Measurements from ENCODE around the gene CCDC92B.
"Not testable (repeated sequence)": the region's sequence is repeated elsewhere in the genome, so short reads cannot be mapped to it uniquely, and the experiment has no call there.

The CCDC92B gene

GRCh38 chr17:2703606-2704005, 45.8 kb downstream of the CCDC92B start:
- no CpG with 5 or more reads among the region's 16 CpGs for WGBS (ENCODE audit: insufficient coverage, insufficient read length)
- no peaks in the 10 kb centered on the region; the same call in 1 of the 2 replicates for H3K4me1 ChIP-seq (ENCODE audit: control insufficient read depth, insufficient read depth, low read length)
- H3K36me3 ChIP-seq (ENCODE audit: control insufficient read depth, insufficient read depth, low read length), result peaks cover 18% of the 10 kb centered on the region
- H3K4me3 ChIP-seq (ENCODE audit: low read length), result no peak overlapping the region
- no peaks in the 10 kb centered on the region for H3K27me3 ChIP-seq (ENCODE audit: control insufficient read depth, insufficient read depth, low read length)
- no peak overlapping the region for H3K27ac ChIP-seq (ENCODE audit: low read length)
- no peaks in the 10 kb centered on the region for H3K9me3 ChIP-seq (ENCODE audit: control insufficient read depth, insufficient read depth, low read length)
- DNase-seq (ENCODE audit: low read depth, low spot score), result no peak

GRCh38 chr17:2703181-2703580, 46.3 kb downstream of the CCDC92B start:
- H3K36me3 ChIP-seq (ENCODE audit: control insufficient read depth, insufficient read depth, low read length), result peaks cover 19% of the 10 kb centered on the region
- no peak for DNase-seq (ENCODE audit: low read depth, low spot score)
- no peaks in the 10 kb centered on the region for H3K9me3 ChIP-seq (ENCODE audit: control insufficient read depth, insufficient read depth, low read length)
- H3K27me3 ChIP-seq (ENCODE audit: control insufficient read depth, insufficient read depth, low read length), result no peaks in the 10 kb centered on the region
- no peak overlapping the region for H3K4me3 ChIP-seq (ENCODE audit: low read length)
- H3K4me1 ChIP-seq (ENCODE audit: control insufficient read depth, insufficient read depth, low read length), result no peaks in the 10 kb centered on the region; the same call in 1 of the 2 replicates
- H3K27ac ChIP-seq (ENCODE audit: low read length), result no peak overlapping the region
- no CpG with 5 or more reads among the region's 20 CpGs for WGBS (ENCODE audit: insufficient coverage, insufficient read length)

- Histone ChIP-seq H3K9me3 (ENCODE audit: control insufficient read depth, insufficient read depth, low read length) (no peaks in the 10 kb centered on the region), H3K27me3 (ENCODE audit: control insufficient read depth, insufficient read depth, low read length) (no peaks in the 10 kb centered on the region), H3K36me3 (ENCODE audit: control insufficient read depth, insufficient read depth, low read length) (peaks cover 26% of the 10 kb centered on the region), H3K27ac (ENCODE audit: low read length) (no peak overlapping the region), H3K4me1 (ENCODE audit: control insufficient read depth, insufficient read depth, low read length) (no peaks in the 10 kb centered on the region), H3K4me3 (ENCODE audit: low read length) (no peak overlapping the region)
- DNase-seq (ENCODE audit: low read depth, low spot score), result no peak
- WGBS (ENCODE audit: insufficient coverage, insufficient read length), result no CpG with 5 or more reads among the region's 22 CpGs
Measured at GRCh38 chr17:2701996-2702741, 47.3 kb downstream of the CCDC92B start.

GRCh38 chr17:2701161-2701995, 48.1 kb downstream of the CCDC92B start:
- no peak overlapping the region for H3K4me3 ChIP-seq (ENCODE audit: low read length)
- DNase-seq (ENCODE audit: low read depth, low spot score), result no peak
- no peaks in the 10 kb centered on the region for H3K9me3 ChIP-seq (ENCODE audit: control insufficient read depth, insufficient read depth, low read length)
- H3K36me3 ChIP-seq (ENCODE audit: control insufficient read depth, insufficient read depth, low read length), result peaks cover 31% of the 10 kb centered on the region
- no peaks in the 10 kb centered on the region for H3K4me1 ChIP-seq (ENCODE audit: control insufficient read depth, insufficient read depth, low read length)
- H3K27ac ChIP-seq (ENCODE audit: low read length), result no peak overlapping the region
- no peaks in the 10 kb centered on the region for H3K27me3 ChIP-seq (ENCODE audit: control insufficient read depth, insufficient read depth, low read length)
- no CpG with 5 or more reads among the region's 41 CpGs for WGBS (ENCODE audit: insufficient coverage, insufficient read length)

- Histone ChIP-seq H3K4me1 (ENCODE audit: control insufficient read depth, insufficient read depth, low read length) (no peaks in the 10 kb centered on the region), H3K27ac (ENCODE audit: low read length) (no peak overlapping the region), H3K27me3 (ENCODE audit: control insufficient read depth, insufficient read depth, low read length) (no peaks in the 10 kb centered on the region), H3K4me3 (ENCODE audit: low read length) (no peak overlapping the region), H3K9me3 (ENCODE audit: control insufficient read depth, insufficient read depth, low read length) (no peaks in the 10 kb centered on the region), H3K36me3 (ENCODE audit: control insufficient read depth, insufficient read depth, low read length) (peaks cover 39% of the 10 kb centered on the region)
- no peak for DNase-seq (ENCODE audit: low read depth, low spot score)
- no CpG with 5 or more reads among the region's 27 CpGs for WGBS (ENCODE audit: insufficient coverage, insufficient read length)
Measured at GRCh38 chr17:2700491-2701141, 48.8 kb downstream of the CCDC92B start.

- no peak for DNase-seq (ENCODE audit: low read depth, low spot score)
- no peak overlapping the region for H3K4me3 ChIP-seq (ENCODE audit: low read length)
- H3K9me3 ChIP-seq (ENCODE audit: control insufficient read depth, insufficient read depth, low read length), result no peaks in the 10 kb centered on the region
- H3K27ac ChIP-seq (ENCODE audit: low read length), result no peak overlapping the region
- no CpG with 5 or more reads among the region's 20 CpGs for WGBS (ENCODE audit: insufficient coverage, insufficient read length)
- H3K4me1 ChIP-seq (ENCODE audit: control insufficient read depth, insufficient read depth, low read length), result no peaks in the 10 kb centered on the region
- peaks cover 39% of the 10 kb centered on the region for H3K36me3 ChIP-seq (ENCODE audit: control insufficient read depth, insufficient read depth, low read length)
- no peaks in the 10 kb centered on the region for H3K27me3 ChIP-seq (ENCODE audit: control insufficient read depth, insufficient read depth, low read length)
Measured at GRCh38 chr17:2700030-2700490, 49.4 kb downstream of the CCDC92B start.

- H3K36me3 ChIP-seq (ENCODE audit: control insufficient read depth, insufficient read depth, low read length), result peaks cover 39% of the 10 kb centered on the region
- no CpG with 5 or more reads among the region's 18 CpGs for WGBS (ENCODE audit: insufficient coverage, insufficient read length)
Measured at GRCh38 chr17:2699216-2699805, 50.1 kb downstream of the CCDC92B start.

GRCh38 chr17:2697611-2698162, 51.8 kb downstream of the CCDC92B start:
- Histone ChIP-seq H3K27me3 (ENCODE audit: control insufficient read depth, insufficient read depth, low read length) (no peaks in the 10 kb centered on the region), H3K4me3 (ENCODE audit: low read length) (no peak overlapping the region), H3K27ac (ENCODE audit: low read length) (no peak overlapping the region), H3K4me1 (ENCODE audit: control insufficient read depth, insufficient read depth, low read length) (no peaks in the 10 kb centered on the region), H3K36me3 (ENCODE audit: control insufficient read depth, insufficient read depth, low read length) (peaks cover 37% of the 10 kb centered on the region), H3K9me3 (ENCODE audit: control insufficient read depth, insufficient read depth, low read length) (no peaks in the 10 kb centered on the region)
- WGBS (ENCODE audit: insufficient coverage, insufficient read length), result no CpG with 5 or more reads among the region's 40 CpGs
- no peak for DNase-seq (ENCODE audit: low read depth, low spot score)

More at GRCh38 chr17:2699216-2699805, 50.1 kb downstream of the CCDC92B start:
- H3K4me3 ChIP-seq (ENCODE audit: low read length); DNase-seq (ENCODE audit: low read depth, low spot score); H3K27ac ChIP-seq (ENCODE audit: low read length); H3K27me3 ChIP-seq (ENCODE audit: control insufficient read depth, insufficient read depth, low read length); H3K9me3 ChIP-seq (ENCODE audit: control insufficient read depth, insufficient read depth, low read length); H3K4me1 ChIP-seq (ENCODE audit: control insufficient read depth, insufficient read depth, low read length): not testable (repeated sequence)

- H3K36me3 ChIP-seq (ENCODE audit: control insufficient read depth, insufficient read depth, low read length), result peaks cover 42% of the 10 kb centered on the region
- H3K4me1 ChIP-seq (ENCODE audit: control insufficient read depth, insufficient read depth, low read length), result peaks cover 5% of the 10 kb centered on the region
- no CpG with 5 or more reads among the region's 36 CpGs for WGBS (ENCODE audit: insufficient coverage, insufficient read length)
- H3K27me3 ChIP-seq (ENCODE audit: control insufficient read depth, insufficient read depth, low read length), result no peaks in the 10 kb centered on the region
- H3K27ac ChIP-seq (ENCODE audit: low read length), result no peak overlapping the region
- H3K9me3 ChIP-seq (ENCODE audit: control insufficient read depth, insufficient read depth, low read length), result no peaks in the 10 kb centered on the region
- DNase-seq (ENCODE audit: low read depth, low spot score), result no peak
- no peak overlapping the region for H3K4me3 ChIP-seq (ENCODE audit: low read length)
Measured at GRCh38 chr17:2695961-2696760, 53.3 kb downstream of the CCDC92B start.

Measured in iPS DF 6.9 (cell line).